HT-29 (cell line): Measurements from ENCODE around the gene ZFAND2A. TPM values are rescaled to one million over a fixed set of nuclear protein-coding genes. Genes with fewer than 3 reads are reported as not detected.
"Not testable (repeated sequence)": the region's sequence is repeated elsewhere in the genome, so short reads cannot be mapped to it uniquely, and the experiment has no call there.

Experiments used
- DNase-seq: peaks from one replicate; pipeline ENCODE4 v3.0.0-alpha.2; 2015; ENCODE audit warnings: low spot score
- total RNA-seq: library from RNA; depleted of rRNA; stranded (reverse); fragments of >200 nt; shearing (Covaris generic); gene quantifications from 2 replicates; pipeline ENCODE4 v1.2.3, GENCODE V29; 2014

ZFAND2A gene
- total RNA-seq, 1 experiment from 2014 or later, result 18.0 TPM

GRCh38 chr7:1175597-1175966, 15.6 kb upstream of the ZFAND2A start:
- no peak for DNase-seq

- no peak for DNase-seq
These were observed 15.0 kb upstream of the ZFAND2A start for GRCh38 chr7:1174881-1175596.

GRCh38 chr7:1174002-1174401, 14.0 kb upstream of the ZFAND2A start:
- no peak for DNase-seq

- DNase-seq, result no peak
These were observed 12.9 kb upstream of the ZFAND2A start for GRCh38 chr7:1172666-1173523.

- not testable (repeated sequence) for DNase-seq
These were observed 11.5 kb upstream of the ZFAND2A start for GRCh38 chr7:1171516-1171915.

- DNase-seq, result no peak
These were observed 10.9 kb upstream of the ZFAND2A start for GRCh38 chr7:1170741-1171501.

- no peak for DNase-seq
These were observed 9.7 kb upstream of the ZFAND2A start for GRCh38 chr7:1169409-1170368.

GRCh38 chr7:1168422-1168821, 8.4 kb upstream of the ZFAND2A start:
- no peak for DNase-seq

- no peak for DNase-seq
These were observed 4.4 kb upstream of the ZFAND2A start for GRCh38 chr7:1164436-1164835.

GRCh38 chr7:1163121-1163520, 3.1 kb upstream of the ZFAND2A start:
- no peak for DNase-seq

- DNase-seq, result no peak
These were observed 650 bp upstream of the ZFAND2A start for GRCh38 chr7:1160670-1161021.

- not testable (repeated sequence) for DNase-seq
These were observed 765 bp downstream of the ZFAND2A start for GRCh38 chr7:1159231-1159630.

- DNase-seq, result no peak
These were observed 1.5 kb downstream of the ZFAND2A start for GRCh38 chr7:1158203-1159126.

- DNase-seq, result peak; percentile 71
These were observed 3.0 kb downstream of the ZFAND2A start for GRCh38 chr7:1156782-1157535.

- not testable (repeated sequence) for DNase-seq
These were observed 3.9 kb downstream of the ZFAND2A start for GRCh38 chr7:1155818-1156781.

- DNase-seq, result no peak
These were observed 5.7 kb downstream of the ZFAND2A start for GRCh38 chr7:1154172-1154739.

GRCh38 chr7:1152492-1152891, 7.5 kb downstream of the ZFAND2A start:
- no peak for DNase-seq
